Activated naive CD8-positive, alpha-beta T cell treated with anti-CD3 and anti-CD28 coated beads, Interleukin-2, amount 50 U/mL, for 16 hours (primary cell): ENCODE data around the gene RAB17.

Experiments used
- DNase-seq: peaks from one replicate; pipeline ENCODE4 v3.0.0-alpha.2; 2020; ENCODE audit warnings: low read depth, low spot score

RAB17 gene, protein sequence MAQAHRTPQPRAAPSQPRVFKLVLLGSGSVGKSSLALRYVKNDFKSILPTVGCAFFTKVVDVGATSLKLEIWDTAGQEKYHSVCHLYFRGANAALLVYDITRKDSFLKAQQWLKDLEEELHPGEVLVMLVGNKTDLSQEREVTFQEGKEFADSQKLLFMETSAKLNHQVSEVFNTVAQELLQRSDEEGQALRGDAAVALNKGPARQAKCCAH

DNA sequence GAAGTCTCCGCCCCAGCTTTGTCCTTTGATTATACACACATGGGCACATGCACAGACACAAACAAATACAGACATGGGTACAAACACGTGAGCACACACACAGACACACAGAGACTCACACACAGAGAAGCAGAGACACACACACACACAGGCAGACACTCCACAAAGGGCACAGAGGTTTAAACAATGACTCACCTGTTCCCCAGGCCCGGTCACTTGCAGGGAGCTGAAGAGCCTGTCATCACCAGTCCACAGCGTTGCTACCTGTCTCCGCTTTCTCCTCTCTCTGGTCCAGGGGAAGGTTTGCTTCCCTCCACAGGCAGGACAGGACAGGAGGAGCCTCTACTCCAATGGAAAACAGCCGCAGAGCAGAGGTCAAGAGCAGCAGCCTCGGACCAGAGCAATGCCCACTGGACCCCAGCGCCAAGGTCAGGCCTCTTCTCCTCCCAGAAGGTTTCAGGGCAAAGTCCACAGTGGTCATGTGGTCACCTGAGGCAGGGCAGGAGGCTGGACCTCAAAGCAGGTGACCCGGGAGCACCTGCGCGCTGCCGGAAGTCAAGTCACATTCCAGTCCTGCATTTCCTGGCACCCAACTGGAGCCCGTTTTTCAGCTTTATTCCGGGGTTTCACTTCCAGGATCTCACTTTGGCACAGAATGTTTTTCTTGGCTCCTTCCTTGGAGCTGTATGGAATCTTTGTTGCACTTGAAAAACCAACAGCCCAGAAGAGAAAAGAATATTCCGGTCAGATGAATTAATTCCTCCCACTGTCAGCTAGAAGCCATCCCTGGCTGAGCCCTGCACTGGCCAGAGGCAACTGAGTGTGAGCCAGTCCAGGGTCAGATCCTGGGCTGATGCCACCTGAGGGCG is at the start of gene RAB17:
Gene RAB17 (minus strand): TSS at position 463 of the 869 bp plus-strand sequence. CDS start 4,580 bp downstream, outside the sequence.
- DNase-seq: no peak

DNA sequence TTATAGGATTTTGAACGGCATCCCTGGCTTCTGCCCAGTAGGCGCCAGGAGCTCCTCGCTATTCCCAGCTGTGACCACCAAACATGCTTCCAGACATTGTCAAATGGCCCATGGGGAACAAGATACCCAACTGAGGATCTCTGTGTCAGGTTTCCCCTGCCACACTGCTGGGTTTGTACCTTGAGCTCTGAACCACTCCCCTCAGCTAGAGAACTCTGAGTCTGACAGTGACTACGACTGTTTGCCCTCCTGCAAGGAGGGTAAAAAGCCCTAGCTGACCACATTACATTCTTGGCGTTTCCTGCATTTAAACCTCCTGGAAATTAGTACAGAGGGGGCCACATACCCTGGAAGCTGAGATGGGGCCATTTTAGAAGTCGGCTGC is 49.3 kb upstream of the RAB17 start:
- DNase-seq: no peak

DNA sequence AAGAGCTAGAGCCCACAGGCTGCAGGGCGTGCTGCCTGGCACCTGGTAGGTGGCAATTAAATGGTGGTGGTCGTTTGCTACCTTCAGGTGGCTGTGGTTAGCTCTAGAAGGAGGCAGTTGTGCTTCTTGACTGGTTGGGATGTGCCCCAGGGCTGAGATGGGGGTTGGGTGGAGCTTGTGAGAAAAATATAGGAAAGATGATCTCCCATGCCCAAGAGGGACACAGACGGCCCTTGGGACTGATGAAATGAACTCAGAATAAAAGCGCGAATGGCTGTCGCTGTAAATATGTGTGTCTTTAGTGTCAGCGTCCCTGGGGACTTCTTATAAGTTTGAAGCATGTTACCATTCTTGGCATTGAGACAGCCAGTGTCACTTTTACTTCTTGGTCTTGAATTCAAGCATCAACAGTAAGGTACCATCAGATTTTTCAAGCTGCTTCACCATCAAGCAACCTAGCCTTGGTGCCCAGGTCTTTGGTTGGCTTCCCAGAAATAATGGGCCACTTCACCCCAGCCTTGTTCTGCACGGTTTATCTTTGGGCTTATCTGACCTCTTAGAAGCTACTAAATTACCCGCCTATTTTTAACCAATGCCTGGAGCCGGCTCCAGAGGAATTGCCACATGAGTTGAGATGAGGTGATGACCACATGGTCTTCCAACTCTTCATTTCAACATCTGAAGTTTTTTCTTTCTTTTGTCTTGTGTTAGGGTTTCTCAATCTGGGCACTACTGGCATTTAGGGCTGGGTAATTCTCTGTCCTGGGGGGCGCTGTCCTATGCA is 48.7 kb upstream of the RAB17 start:
- no peak for DNase-seq

DNA sequence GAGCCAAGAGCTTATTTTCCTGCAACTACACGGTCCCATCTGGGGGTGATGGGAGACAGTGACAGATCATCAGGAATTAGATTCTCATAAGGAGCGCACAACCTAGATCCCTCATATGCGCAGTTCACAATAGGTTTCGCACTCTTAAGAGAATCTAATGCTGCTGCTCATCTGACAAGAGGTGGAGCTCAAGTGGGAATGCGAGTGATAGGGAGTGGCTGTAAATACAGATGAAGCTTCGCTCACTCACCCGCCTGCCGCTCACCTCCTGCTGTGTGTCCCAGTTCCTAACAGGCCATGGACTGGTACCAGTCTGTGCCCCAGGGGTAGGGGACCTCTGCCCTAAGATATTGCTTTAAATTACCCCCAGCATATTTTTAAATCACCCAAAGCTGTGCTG is 47.6 kb upstream of the RAB17 start:
- DNase-seq: no peak

DNA sequence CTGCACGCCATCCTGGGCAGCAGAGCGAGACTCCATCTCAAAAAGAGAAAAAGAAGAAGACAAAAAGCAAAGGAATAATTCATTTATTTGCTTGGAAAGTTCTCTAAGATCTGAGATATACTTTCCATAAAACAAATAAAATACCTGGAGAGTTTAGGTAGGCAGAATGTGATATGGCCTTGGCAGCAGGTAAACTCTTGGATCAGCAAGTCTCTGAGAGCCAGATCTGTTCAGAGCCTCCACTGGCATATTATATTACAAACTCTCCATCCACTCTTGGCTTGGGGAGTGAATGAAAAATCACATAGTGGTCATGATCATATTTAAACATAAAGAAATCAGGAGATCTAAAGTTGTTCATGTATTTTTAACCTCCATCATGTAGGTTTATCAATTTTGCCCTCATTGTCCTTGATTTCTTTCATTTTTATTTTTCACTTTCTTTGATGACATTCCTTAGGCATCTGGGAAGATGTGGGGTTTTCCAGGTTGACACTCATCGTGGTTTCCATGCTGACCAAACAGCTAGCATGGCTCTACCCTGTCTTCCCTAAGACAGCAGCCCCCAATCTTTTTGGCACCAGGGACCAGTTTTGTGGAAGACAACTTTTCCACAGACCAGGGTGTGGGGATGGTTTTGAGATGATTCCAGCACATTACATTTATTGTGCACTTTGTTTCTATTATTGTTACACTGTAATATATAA is 47.0 kb upstream of the RAB17 start:
- DNase-seq: no peak

DNA sequence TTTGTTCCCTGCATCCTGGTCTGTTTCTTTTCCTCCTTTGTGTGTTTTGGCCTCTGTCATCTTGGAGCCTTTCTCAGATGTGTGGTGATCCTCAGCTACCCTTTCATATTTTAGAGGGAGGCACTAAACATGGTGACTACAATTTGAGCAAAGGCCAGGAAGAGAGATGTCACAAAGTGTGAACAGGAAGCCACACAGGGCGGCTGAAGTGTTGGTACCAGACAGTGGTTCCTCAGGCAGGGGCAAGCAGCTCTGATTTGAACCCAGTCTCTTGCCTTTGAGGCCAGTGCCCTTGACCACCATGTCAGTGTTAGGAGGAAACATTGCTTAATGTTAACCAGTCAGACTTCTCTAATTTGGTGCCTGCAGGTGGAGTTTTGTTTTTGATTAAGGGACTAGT is 46.0 kb upstream of the RAB17 start:
- no peak for DNase-seq

DNA sequence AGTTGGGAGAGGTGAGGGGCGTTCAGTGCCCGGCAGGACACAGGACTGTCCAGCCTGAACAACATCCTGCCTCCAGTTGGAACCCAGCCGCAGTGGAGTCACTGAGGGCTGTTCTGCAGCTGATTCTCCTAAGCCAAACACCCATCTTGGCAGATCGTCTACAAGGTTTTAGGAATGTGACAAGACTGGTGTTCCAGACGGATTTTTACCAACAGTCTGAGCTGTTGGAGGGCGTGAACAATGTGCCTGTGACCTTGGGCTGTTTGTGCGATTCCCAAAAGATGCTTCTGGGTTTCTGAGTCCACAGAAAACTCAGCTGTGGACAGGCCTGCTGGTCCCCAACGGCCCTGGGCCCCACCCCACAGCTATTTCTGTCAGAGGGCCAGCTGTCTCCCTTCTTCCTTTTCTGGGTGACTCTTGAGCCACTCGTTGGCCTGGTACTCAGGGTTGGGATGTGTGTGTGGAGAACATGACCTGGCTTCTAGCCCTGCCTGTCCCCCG is 42.6 kb upstream of the RAB17 start:
- DNase-seq: no peak

DNA sequence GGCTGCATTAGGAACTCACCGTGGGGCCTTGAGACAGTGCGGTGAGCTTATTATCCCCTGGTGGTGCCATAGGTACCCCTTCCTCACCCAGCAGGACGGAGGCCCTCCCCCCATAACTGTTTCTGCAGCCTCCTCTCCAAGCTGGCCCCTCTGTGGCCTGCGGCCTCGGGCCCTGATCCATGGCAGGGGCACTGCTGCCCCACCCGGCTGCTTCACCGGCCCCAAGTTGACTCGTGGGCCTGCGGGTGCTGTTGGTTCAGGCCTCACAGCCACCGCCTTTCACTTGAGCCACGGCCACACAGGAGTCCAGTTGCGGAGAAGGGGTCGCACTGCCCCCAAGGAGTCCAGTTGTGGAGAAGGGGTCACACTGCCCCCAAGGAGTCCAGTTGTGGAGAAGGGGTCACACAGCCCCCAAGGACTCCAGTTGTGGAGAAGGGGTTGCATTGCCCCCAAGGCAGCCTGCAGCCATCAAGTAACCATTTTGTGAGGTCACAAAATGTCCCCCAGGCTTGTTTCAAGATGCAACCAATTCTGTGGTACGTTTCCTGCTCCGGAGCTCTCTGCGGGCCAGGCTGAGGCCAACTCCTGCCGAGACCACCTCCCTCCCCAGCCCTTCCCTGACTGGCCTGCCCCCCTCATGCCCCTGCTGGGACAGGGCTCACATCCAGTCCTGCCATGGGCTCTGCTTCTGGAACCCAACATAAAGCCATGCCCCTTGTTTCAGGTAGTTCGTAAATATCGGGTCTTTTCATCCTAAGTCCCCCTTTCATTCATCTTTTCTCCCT is 41.5 kb upstream of the RAB17 start:
- DNase-seq: no peak

DNA sequence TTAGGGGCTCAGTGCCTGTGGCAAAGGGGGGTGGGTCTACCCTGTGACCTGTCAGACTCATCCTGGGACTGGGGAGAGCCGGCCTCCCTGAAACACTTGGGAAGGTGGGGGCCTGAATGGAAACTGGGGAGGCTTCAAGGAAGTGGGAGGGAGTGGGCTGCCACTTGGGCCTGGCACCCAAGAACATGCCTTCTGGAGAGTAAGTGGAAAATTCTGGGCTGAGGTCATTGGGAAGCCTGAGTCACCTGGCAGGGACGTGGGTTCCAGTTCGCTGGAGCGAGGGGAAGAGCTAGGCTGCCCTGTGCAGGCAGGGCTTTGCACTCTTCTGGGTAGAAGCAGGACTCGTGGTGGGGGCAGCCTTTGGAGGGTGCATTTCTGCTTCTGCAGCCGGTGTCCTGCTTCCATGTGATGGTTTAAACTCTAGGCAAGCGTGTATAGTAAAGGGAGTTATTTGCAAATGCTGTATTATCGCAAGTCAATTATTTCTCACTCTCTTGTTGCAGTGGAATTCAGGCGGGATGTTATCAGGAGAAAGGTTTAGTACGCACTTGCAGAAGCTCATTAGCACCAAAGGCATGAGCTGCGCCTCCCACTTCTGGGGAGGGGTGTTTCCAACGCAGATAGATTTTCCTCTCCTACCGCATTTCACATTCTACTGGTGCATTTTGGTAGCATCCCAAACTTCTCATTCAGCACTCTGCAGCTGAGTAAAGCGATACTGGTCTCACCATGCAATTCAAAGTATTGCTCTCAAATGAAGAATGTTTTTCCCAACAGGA is 40.7 kb upstream of the RAB17 start:
- DNase-seq: no peak

DNA sequence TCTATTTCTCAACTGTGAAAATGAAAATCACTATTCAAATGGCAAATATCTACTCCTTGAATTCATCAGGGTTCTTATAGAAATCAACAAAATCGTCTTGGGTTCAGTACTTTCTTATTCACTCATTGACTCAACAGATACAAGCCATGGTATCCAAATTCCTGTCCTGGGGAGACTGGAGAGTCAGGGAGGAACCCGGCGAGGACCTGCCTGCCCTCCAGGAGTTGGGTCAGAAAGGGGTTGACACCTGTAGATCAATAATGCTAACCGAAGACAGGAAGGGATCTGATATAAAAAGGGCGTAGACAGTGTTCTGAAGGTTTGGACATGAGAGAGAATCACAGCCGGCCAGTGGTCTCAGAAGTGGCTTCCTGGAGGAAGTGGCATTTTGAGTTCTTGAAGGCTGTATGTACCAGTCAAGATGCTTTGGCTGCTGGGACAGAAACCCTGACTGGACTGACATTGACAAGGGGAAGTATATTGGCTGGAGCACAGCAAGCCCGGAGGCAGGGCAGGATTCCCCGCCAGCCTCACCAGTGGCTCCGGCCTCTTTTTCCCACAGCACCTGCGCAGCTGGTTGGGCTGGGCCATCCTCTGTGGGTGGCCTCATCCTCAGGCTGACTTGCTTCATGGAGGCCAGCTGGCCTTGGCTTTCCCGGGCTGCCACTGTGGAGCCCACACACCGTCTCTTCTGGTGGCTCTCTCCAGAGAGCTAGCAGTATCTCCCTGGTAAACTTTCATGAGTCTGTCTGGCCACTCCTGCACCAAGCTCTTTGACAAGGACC is 39.9 kb upstream of the RAB17 start:
- no peak for DNase-seq

DNA sequence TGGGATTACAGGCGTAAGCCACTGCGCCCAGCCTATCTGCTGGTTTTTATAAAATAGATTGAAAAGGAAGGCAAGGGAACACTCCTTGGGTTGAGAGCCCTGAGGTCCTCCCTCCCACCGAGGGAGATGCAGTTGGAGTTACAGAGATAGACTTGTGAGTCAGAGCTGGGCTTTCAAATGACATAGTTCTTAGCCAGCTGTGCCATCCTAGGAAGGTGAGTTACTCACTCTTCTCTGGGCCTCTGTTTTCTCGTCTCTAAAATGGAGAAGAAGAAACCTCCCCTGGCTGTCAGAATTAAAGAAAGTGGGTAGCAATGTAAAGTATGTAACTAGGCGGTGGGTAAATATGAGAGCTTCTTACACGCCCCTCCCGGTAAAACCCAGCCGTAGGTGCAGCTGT is 39.2 kb upstream of the RAB17 start:
- DNase-seq: no peak

DNA sequence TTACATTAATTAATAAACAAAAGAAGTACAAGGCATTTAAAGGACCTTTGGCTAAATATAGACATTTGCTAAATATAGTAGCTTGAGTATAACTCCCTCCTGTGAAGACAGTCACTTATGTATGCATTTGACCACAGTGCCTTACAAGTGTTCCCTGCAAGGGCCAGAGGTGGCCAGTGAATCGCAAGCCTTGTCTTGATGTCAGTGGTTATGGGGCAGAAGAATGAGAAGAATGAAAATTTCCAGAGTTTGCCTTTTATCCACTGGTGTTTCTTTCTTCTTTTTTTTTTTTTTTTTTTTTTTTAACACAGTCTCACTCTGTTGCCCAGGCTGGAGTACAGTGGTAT is 38.6 kb upstream of the RAB17 start:
- no peak for DNase-seq

DNA sequence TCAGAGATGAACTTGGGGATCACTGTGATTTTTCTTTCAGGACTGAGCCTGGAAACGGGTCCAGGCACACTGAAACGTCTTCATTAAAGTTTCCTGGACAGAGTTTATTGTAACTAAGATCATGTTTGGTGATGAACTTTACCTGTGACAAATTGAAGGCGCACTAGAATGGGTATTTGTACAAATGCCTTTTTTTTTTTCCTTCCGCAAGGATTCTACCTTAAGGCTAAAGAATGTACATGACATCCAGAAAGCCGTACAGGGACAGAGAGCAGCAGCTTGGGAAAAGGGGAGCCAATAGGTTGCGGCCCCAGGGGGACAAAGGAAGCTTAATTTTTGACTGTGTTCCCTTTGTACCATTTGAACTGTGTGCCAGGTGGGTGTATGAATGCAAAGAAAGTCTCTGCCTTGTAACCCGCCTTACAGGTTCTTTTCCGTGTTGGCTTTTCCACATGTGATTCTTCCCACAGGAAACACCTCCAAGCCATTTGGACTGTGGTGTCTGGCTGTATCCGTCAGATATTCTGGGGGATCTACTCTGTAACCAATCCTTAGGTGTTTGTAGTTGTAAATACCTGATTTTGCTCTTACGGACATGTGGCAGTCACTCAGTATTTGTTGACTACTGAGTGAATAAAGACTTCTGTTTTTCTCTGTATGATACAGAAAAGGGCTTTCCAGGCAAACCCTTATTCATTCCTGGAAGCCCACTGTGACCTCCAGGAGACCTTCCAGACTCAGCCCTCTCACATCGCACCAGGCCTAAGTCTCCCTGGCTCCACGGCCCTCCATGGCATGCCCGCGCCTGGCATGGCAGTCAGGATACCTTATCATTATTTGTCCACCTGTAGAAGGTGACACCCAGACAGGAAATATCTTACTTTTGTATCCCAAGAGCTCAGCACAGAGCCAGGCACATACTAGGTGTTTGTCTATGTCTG is 38.0 kb upstream of the RAB17 start:
- no peak for DNase-seq

DNA sequence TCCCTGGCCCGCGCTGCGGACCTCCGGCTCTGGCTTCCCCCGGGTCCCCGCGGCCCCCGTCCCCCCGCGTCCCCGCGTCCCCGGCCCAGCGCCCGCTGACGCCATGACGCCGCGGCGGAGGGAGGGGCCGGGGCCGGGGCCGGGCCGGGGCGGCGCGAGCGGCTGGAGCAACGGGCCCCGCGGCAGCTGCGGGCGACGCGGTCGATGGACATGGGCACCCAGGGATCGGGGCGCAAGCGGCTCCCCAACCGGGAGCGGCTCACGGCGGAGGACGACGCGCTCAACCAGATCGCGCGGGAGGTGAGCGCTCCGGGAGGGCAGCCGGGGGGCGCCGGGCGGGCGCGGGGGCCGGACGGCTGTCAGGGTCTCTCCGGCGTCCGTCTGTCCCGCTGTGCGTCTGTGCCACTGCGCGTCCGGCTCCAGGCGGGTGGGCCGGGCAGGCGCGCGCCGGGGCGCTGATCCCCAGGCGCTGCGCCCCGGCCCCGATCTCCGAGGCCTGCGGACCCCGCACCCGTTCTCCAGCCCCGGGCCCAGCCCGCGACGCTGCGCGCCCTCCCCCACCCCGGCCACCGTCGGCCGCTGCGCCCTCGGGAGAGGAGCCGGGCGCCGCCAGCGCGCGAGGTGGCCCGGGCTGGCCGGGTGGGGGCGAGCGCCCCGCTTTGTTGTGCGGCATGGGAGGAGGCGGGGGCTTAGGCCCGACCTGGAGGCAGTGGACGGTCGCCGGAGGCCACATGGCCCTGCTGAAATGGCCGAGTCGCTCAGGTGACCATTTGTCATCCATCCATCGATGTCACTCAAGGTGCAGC is 37.1 kb upstream of the RAB17 start, which contains the start of gene LRRFIP1:
Gene LRRFIP1 (plus strand): TSS at position 147 of the 806 bp plus-strand sequence. CDS start 58 bp downstream, at position 205.
- DNase-seq: no peak

DNA sequence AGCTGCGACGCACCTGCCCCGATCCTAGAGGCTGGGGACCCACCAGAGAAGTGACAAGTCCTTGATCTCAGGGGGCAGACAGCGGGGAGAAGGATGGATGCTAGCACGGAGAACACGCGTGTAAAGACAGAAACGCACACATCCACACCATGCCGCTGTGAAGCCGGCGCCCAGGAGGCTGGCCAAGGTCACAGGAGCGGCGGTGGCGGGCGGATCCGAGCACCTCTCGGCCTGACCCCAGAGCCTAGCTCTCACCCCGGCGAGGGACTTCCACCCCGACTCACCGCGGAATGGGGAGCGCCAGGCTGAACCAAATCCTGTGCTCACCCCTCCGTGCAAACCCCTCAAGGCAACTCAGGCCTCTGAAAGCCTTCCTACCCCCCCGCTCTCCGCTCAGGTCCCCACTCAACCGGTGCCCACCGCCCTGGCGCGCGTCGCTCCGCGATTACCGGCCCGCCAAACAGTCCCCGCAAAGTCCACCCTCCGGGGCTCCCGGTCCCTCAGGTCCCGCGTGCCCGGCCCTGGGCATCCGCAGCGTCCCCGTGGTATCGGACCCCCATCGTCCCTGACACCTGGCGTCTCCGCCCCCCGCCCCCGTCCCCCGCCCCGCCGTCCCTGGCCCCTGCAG is 36.4 kb upstream of the RAB17 start:
- DNase-seq: no peak

DNA sequence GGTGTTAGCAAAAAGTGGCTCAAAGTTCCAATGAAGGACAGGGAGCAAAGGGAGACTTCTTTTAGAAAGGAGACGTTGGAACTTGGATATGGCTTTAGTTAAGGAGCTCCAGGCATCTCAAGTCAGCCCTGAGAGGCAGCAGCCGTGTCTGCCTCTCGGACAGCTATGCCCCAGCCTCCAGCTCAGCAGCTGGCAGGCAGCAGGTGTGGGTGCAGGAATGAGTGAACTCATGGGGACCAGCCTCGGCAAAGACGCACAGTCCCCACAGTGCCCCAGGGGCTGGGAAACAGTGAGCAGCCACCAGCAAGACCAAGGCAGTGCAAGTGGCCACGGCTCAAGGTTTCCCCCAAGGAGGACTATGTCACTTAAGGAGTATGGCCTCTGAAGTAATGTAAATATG is 35.2 kb upstream of the RAB17 start:
- DNase-seq: no peak

DNA sequence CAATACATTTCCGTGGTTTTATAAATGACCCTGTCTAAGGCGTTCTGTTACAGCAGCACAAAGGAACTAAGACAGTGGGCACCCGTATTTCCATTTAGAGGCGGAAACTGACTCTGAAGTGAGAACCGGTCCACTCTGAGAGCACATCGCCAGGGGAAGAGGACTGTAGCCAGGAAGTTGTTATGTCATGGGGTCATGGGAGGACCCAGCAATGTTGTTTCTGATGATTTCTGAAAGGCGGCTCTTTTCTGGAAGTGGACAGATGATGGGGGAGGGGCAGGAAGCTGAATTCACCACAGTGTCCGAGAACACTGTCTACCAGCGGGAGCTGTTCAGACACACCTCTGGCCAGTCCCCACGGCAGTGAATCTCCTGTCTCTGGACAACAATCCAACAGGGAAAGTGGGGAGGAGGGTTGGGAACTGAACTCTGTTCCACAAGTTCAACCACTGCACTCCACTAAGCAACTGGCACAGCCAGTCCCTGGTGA is 34.7 kb upstream of the RAB17 start:
- no peak for DNase-seq
